Skeletal muscle tissue (tissue), 4 donors: Measurements from ENCODE around the gene AOAH. TPM values are rescaled to one million over a fixed set of nuclear protein-coding genes. Genes with fewer than 3 reads are reported as not detected.

Experiments used
- H3K27ac ChIP-seq: one replicate; pipeline ENCODE4 v1.7.0; 2013; ENCODE audit warnings: mild to moderate bottlenecking, low read depth, low read length, inconsistent platforms
- H3K27me3 ChIP-seq, 3 donors: one replicate each; pipeline ENCODE4 v1.7.0; 2013; ENCODE audit warnings: low read length in 3 of 3; ENCODE audit not compliant: control insufficient read depth in 3 of 3, insufficient read depth in 3 of 3
- H3K36me3 ChIP-seq, 3 donors: one replicate each; pipeline ENCODE4 v1.7.0; 2013; ENCODE audit warnings: low read length in 3 of 3; ENCODE audit not compliant: control insufficient read depth in 3 of 3, insufficient read depth in 3 of 3
- H3K4me1 ChIP-seq, 3 donors: one replicate each; pipeline ENCODE4 v1.7.0; 2013; ENCODE audit warnings: low read length in 3 of 3, mild to moderate bottlenecking in 3 of 3; ENCODE audit not compliant: control insufficient read depth in 3 of 3, insufficient read depth in 3 of 3
- H3K4me3 ChIP-seq, 3 donors: one replicate each; pipeline ENCODE4 v1.7.0; 2013; ENCODE audit warnings: low read length in 3 of 3
- H3K9ac ChIP-seq, 3 donors: one replicate each; pipeline ENCODE4 v1.7.0; 2013; ENCODE audit warnings: low read length in 3 of 3, mild to moderate bottlenecking in 3 of 3, moderate library complexity in 2 of 3, low read depth in 1 of 3
- H3K9me3 ChIP-seq, 3 donors: one replicate each; pipeline ENCODE4 v1.7.0; 2013; ENCODE audit warnings: low read length in 3 of 3; ENCODE audit not compliant: control insufficient read depth in 3 of 3
- total RNA-seq: library from RNA; depleted of rRNA; stranded (reverse); fragments of >200 nt; gene quantifications from one replicate; pipeline ENCODE4 v1.2.3, GENCODE V29; 2014
- donor health status: Osteomylitis.

Gene AOAH
- total RNA-seq, 1 donor from 2014 or later, result 5.2 TPM

DNA sequence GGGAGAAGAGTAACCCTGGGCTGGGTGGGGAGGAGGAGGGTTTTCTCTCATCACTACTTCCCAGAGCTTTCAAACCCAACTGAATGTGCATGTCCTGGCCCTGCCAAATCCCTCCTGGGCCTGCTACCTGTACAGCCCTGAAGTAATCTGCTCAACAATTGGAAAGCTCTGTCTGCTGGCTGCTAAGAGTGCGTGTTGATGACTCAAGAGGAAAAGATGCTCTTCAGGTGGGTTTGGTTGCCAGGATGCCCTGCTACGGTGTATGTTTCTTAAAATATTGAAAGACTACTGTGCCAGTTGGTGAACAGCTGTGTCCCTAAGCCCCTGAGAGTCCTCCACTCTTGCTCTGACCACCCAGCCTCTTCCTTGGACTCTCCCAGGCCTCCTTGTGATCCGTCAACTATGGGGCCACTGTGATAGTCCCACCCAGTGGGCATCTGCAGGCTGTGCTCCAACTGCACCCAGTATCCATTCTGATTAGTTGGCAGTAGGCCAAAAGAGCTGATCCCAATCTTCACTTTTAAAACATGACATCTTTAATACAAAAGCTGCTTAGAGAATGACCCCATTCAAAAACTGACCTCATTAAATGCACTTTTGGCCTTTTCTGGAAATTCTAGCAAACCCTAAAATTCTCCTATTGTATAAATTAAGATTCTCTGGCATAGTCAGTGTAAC is 85.6 kb downstream of the AOAH start:
- H3K4me1 ChIP-seq, result no peaks in the 10 kb centered on the region
- no peaks in the 10 kb centered on the region for H3K36me3 ChIP-seq
- H3K27me3 ChIP-seq, result no peaks in the 10 kb centered on the region
- H3K9ac ChIP-seq, result no peak overlapping the region
- no peaks in the 10 kb centered on the region for H3K9me3 ChIP-seq
- H3K27ac ChIP-seq, result no peak overlapping the region
- no peak overlapping the region for H3K4me3 ChIP-seq

- Histone ChIP-seq H3K4me1 (no peaks in the 10 kb centered on the region), H3K4me3 (no peak overlapping the region), H3K27ac (no peak overlapping the region), H3K36me3 (no peaks in the 10 kb centered on the region), H3K9me3 (no peaks in the 10 kb centered on the region), H3K9ac (no peak overlapping the region), H3K27me3 (peaks cover 0 to under 1% (median 0%) of the 10 kb centered on the region in 3 donors)
Measured at GRCh38 chr7:36638140-36638539, 86.2 kb downstream of the AOAH start.

DNA sequence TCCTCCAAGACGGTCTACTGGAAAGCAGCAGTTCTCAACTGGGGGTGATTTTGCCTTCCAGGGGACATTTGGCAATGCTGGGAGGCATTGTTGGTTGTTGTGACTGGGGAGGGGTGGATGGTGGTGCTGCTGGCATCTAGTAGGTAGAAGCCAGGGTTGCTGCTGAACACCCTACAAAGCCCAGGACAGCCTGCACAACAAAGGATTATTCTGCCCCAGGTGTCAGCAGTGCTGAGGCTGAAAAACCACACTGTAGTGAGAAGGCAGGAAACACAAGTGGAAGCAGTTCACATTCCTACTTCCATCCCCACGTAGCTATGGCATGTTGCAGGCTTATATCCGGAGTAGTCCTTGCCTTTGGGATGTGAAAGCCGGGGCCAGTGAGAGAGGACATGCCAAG is 86.9 kb downstream of the AOAH start:
- Histone ChIP-seq H3K9me3 (no peaks in the 10 kb centered on the region), H3K27me3 (peaks cover 0 to 7% (median 0%) of the 10 kb centered on the region in 3 donors), H3K36me3 (no peaks in the 10 kb centered on the region), H3K4me1 (no peaks in the 10 kb centered on the region), H3K4me3 (no peak overlapping the region), H3K27ac (no peak overlapping the region), H3K9ac (no peak overlapping the region)

- H3K36me3 ChIP-seq, result no peaks in the 10 kb centered on the region
Measured at GRCh38 chr7:36636126-36636525, 88.2 kb downstream of the AOAH start.

GRCh38 chr7:36635091-36635490 is 89.2 kb downstream of the AOAH start:
- Histone ChIP-seq H3K27me3 (peaks cover 0 to 10% (median 0%) of the 10 kb centered on the region in 3 donors), H3K4me1 (no peaks in the 10 kb centered on the region), H3K27ac (no peak overlapping the region), H3K9ac (no peak overlapping the region), H3K4me3 (no peak overlapping the region), H3K36me3 (no peaks in the 10 kb centered on the region), H3K9me3 (no peaks in the 10 kb centered on the region)

More at GRCh38 chr7:36636126-36636525, 88.2 kb downstream of the AOAH start:
- H3K4me3 ChIP-seq, result no peak overlapping the region
- no peaks in the 10 kb centered on the region for H3K9me3 ChIP-seq
- H3K27ac ChIP-seq, result no peak overlapping the region
- peaks cover 0 to 10% (median 0%) of the 10 kb centered on the region in 3 donors for H3K27me3 ChIP-seq
- H3K4me1 ChIP-seq, result no peaks in the 10 kb centered on the region
- H3K9ac ChIP-seq, result no peak overlapping the region

DNA sequence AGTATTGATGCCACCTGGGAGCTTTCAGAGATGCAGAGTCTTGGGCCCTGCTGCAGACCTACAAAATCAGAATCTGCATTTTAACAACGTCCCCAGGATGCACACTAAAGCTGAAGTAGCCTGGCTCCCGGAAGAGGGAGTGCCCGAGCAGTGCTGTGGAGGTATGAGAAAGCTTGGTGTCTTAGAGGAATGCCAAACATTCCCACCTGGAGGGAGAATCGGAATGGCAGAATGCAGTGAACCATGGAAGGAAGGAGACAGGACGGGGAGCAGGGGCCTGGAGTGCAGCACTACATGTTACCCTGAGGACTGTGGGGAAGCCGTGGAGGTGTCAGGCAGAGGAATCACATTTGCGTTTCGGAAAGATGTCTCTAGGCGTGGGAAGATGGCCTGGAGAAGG is 90.9 kb downstream of the AOAH start:
- no peaks in the 10 kb centered on the region for H3K36me3 ChIP-seq
- no peak overlapping the region for H3K9ac ChIP-seq
- H3K4me1 ChIP-seq, result no peaks in the 10 kb centered on the region
- H3K27me3 ChIP-seq, result peaks cover 0 to 10% (median 0%) of the 10 kb centered on the region in 3 donors
- no peak overlapping the region for H3K4me3 ChIP-seq
- no peaks in the 10 kb centered on the region for H3K9me3 ChIP-seq
- H3K27ac ChIP-seq, result no peak overlapping the region

DNA sequence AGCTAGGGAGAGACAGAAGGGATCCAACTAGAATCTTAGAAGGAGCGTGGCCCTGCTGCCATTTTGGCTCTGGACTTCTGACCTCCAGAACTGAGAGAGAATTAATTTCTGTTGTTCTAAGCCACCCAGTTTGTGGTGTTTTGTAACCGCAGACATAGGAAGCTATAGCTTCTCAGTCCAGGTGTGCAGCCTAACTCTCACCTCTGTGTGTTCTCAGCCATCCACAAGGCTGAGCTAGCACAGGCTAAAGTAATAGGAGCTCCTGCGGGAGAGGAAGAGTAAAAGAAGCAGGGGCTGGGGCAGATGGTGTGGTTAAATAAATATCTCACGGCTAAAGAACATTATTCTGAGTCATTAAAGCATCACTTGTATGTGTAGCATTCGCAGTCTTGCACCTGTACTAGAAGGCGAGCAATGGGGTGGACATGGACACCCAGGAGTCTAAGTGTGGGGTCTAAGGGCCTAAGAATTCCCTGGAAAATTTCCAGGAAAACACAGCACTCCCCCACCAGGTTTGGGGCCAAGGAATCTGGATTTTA is 94.1 kb downstream of the AOAH start:
- no peaks in the 10 kb centered on the region for H3K36me3 ChIP-seq
- no peaks in the 10 kb centered on the region for H3K9me3 ChIP-seq
- peaks cover 0 to 3% (median 0%) of the 10 kb centered on the region in 3 donors for H3K4me1 ChIP-seq
- no peak overlapping the region for H3K4me3 ChIP-seq
- H3K27me3 ChIP-seq, result peaks cover 0 to 10% (median 0%) of the 10 kb centered on the region in 3 donors
- H3K9ac ChIP-seq, result no peak overlapping the region
- no peak overlapping the region for H3K27ac ChIP-seq

GRCh38 chr7:36629351-36629750 is 94.9 kb downstream of the AOAH start:
- Histone ChIP-seq H3K36me3 (no peaks in the 10 kb centered on the region), H3K4me3 (no peak overlapping the region), H3K27me3 (peaks cover 0 to 10% (median 0%) of the 10 kb centered on the region in 3 donors), H3K9ac (no peak overlapping the region), H3K4me1 (peaks cover 0 to 3% (median 0%) of the 10 kb centered on the region in 3 donors), H3K27ac (no peak overlapping the region), H3K9me3 (no peaks in the 10 kb centered on the region)

GRCh38 chr7:36627836-36628235 is 96.5 kb downstream of the AOAH start:
- peaks cover 0 to 3% (median 0%) of the 10 kb centered on the region in 3 donors for H3K4me1 ChIP-seq
- H3K27me3 ChIP-seq, result peaks cover 0 to 6% (median 0%) of the 10 kb centered on the region in 3 donors
- H3K4me3 ChIP-seq, result no peak overlapping the region
- H3K27ac ChIP-seq, result no peak overlapping the region
- H3K9me3 ChIP-seq, result no peaks in the 10 kb centered on the region
- H3K36me3 ChIP-seq, result no peaks in the 10 kb centered on the region
- H3K9ac ChIP-seq, result no peak overlapping the region

GRCh38 chr7:36626111-36626510 is 98.2 kb downstream of the AOAH start:
- Histone ChIP-seq H3K36me3 (no peaks in the 10 kb centered on the region), H3K9ac (no peak overlapping the region), H3K4me3 (no peak overlapping the region), H3K27ac (no peak overlapping the region), H3K4me1 (peaks cover 0 to 3% (median 0%) of the 10 kb centered on the region in 3 donors), H3K9me3 (no peaks in the 10 kb centered on the region), H3K27me3 (no peaks in the 10 kb centered on the region)
